ENCODE results near the gene TOMM7.

DNA sequence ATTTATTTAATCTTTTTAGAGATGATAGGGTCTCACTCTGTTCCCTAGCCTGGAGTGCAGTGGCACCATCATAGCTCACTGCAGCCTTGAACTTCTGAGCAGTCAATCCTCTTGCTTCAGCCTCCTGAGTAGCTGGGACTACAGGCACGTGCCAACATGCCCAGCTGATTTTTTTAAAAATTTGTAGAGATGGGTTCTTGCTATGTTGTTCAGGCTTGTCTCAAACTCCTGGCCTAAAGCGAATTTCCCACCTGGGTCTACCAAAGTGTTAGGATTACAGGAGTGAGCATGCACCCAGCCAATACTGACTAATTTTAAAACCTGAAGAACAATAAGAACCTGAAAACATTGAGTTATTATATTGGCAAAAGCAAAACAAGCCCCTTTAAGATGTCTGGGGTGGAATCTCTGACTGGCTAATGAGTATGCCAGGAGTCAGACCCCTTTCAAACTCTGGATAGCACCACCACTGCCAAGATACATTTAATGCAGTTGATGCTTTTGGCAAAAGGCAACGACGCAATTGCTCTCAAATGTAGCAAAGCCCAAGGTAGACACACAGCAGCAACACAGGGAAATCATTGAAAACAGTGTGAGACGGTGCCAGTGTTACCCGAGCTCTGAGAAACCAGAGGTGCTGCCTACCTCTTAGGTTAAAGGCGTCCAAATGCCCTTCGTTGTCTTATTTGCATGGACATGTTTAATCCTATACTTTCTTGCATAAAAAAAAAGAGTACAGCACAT, 40.7 kb upstream of the TOMM7 start:
- TF ChIP-seq, protein P1, sequence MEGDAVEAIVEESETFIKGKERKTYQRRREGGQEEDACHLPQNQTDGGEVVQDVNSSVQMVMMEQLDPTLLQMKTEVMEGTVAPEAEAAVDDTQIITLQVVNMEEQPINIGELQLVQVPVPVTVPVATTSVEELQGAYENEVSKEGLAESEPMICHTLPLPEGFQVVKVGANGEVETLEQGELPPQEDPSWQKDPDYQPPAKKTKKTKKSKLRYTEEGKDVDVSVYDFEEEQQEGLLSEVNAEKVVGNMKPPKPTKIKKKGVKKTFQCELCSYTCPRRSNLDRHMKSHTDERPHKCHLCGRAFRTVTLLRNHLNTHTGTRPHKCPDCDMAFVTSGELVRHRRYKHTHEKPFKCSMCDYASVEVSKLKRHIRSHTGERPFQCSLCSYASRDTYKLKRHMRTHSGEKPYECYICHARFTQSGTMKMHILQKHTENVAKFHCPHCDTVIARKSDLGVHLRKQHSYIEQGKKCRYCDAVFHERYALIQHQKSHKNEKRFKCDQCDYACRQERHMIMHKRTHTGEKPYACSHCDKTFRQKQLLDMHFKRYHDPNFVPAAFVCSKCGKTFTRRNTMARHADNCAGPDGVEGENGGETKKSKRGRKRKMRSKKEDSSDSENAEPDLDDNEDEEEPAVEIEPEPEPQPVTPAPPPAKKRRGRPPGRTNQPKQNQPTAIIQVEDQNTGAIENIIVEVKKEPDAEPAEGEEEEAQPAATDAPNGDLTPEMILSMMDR (conservative IDR thresholded peaks at IDR 0.05; ENCODE audit: low read length): no peak
- TF ChIP-seq EZH2phosphoT487 (IDR thresholded peaks at IDR 0.05; ENCODE audit: borderline replicate concordance): no peak
